GM19238 (cell line): ENCODE results near the gene HNF4A.

Experiments used
- DNase-seq: peaks from one replicate; pipeline ENCODE4 v3.0.0; 2011; ENCODE audit warnings: low spot score; ENCODE audit not compliant: insufficient read length

The HNF4A gene

DNA sequence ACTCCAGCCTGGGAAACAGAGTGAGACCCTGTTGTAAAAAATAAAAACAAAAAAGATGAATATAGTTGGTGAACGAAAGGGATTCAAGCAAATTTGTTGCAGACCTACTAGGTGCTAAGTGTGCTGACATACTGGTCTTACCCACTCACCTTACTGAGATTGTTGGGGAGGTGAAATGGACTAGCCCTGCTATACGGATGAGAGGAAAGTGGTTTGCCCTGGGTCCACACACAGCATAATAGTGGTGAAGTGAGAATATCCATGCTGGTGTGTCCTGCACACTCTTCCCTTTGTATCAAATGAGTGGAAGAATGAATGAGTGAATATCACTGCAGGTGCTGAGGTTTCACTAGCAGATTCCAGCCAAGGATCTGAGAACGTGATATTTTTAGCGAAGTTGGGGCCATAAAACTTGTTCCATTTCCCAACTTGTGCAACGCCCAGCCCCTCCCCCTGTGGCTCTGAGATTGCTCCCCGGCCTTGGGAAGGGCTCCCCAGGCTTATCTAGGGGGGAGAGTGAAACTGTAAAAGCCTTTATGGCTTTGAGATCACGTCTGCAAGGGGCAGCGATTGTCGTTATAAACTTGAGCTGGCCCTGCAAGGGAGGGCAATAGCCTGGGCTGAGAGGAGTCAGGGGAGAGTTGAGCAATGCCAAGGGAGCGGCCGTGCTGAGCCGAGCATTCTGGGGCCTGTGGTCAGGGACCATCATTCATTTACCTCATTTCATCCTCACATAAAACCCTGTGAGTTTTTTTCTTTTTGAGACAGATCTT is 87.0 kb downstream of the HNF4A start:
- no peak for DNase-seq

DNA sequence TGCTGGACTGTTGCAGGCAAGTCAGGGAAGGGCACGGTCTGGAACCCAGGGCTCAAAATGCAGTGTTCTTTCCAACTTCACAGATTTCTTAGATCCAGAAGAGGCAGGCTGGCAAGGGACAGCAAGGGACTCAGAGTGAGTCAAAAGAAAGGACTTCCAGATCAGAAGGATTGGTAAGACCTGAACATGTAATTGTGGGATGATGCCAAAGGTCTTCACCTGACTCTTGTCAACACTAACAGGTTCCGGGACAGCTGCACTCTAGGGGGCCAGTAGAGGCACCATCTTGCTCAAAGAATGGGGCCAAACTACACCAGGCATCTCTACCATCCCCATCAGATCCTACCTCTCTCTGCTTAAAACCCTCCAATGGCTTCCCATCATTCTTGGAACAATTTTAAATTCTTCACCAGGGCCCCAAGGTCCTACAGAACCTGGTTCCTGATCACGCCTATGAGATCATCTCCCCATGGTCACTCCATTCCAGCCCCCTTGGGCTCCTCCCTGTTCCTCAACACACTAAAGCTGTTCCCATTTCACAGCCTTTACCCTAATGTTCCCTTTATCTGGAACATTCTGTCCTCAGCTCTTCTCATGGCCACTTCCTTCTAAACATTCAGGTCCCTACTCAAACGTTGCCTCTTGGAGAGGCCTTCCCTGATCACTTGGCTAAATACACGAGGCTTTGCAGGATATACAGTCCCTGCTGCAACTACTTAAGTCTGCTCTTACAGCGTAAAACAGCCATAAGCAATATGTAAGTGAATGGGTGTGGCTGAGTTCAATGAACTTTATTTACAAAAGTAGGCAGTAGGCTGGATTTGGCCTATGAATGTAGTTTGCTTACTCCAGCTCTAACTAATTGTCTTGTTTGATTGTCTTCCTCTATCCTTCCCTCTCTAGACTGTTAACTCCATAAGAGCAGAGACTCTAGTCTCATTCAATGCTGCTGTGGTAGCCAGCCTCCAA is 90.5 kb downstream of the HNF4A start:
- DNase-seq: no peak

DNA sequence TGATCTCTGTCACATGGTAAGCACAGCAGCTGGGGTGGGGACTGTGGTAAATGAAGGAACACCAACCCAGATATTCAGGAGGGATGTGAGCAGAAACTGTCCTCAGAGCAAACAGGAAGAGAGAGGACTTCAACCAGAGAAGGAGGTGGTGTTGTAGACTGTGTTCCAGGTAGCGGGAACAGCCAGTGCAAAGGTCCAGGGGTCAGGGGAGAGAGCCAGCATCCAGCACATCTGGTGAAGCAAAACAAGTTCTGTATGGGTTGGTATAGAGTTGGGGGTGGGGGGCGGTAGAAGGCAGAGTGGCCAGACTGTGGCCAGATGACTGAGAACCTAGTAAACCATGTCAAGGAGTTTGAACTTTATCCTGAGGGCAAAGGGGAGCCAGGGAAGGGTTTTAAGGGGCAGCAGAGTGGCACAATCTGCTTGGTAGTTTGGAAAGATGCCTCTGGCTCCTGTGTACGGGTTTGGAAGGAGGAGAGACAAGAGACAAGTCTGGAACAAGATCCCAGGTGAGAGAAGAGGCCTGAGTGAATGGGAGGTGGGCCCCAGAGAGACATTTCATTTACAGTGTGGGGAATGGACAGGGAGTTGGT is 92.4 kb downstream of the HNF4A start:
- DNase-seq: no peak

DNA sequence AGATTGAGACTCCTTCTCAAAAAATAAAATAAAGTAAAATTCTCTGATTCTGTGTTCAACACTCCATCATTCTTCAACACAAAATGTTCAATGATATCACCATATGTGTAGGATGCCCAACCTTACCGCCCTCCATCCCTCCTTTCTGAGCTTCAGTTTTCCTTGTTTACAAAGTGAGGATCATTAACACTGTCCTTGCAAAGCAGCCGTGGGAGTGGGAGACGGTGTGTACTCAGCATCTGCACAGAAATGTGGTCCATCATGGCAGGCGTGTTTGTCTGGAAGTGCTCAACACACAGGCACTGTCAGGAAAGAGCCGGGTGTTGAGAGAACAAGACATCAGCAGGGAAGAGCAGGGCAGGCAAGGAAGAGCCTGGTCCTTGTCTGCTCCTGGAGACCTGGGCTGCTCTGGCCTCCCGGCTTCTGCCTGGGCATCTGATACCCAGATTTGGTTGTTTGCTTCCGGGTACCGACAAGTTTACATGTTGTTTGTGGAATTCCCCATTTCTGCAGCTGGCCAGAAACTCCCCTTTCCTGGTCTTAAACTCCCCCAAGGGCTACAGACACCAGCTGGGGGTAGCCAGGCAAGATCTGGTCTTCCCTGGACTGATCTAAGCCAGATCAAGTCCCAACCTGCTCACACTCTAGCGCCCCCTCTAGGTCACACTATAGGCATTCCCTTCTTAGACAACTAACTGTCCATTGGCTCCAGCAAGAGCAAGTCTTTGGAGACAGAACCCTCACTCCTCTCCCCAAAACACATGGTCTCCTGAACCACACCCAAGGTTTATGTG is 93.5 kb downstream of the HNF4A start:
- DNase-seq: peak; percentile 13

DNA sequence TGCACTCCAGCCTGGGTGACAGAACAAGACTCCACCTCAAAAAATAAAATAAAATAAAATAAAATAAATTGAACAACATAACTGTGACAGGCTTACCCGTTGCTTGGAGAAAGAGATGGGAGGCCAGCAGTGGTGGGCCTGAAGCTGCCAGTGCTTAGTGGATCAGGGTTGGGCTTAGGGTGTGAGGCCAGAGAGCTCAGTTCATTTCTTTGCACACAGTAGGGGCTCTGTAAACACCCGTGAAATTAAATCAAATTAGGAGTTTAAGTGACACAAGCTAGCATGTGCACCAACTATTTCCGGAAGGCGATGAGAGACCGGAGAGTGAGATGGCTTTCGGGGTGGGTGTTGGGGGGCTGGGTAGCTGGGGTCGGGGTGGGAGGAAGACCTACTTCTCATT is 94.4 kb downstream of the HNF4A start:
- DNase-seq: no peak

DNA sequence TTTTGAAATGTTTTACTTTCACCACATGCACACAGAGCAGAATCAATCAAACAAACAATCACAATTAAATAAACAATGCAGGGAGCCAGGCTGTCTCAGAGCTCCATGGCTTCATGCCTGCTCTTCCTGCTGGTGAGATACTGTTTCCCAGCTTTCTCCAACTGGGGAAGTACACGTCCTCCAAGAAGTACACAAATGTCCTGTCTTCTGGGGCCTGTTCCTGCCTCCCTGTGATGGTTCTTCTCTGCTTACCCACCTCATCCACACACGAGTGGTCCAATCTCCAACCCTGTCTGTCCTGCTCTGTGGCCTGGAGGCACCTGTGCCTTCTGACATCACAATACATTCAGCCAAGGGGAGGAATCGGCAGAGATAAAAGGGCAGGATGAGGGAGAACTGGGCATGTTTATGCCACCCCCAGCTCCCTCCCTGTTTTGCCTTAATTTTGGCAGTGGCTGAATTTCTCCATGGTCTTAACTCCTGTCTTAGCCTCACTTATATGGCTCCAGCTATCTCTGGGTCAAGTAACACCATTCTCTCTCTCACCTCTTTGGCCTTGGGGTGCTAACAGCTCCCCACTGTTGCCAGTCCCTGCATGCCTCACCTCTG is 94.9 kb downstream of the HNF4A start:
- DNase-seq: no peak

DNA sequence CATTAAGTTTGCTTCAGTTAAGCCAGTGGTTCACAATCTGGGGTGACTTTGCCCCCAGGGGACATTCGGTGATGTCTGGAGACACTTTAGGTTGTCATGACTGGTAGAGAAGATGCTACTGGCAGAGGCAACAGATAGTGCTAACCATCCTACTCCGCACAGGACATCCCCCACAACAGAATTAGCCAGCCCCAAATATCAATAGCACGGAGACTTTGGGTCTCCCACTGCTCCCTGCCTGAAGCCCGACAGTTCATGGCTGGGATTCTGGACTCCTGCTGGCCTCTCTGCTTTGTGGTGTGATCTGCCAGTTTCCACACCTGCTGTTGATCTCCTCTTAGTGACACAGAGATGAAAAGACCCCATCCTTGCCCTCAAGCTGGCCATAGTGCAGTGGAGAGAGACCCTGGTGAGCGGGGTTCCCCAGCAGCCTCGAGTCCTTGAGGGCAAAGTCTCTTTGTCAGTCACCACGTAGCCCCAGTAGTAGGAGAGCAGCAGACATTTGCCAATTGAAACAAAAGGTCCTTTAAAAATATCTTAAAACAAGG is 95.5 kb downstream of the HNF4A start:
- DNase-seq: no peak

DNA sequence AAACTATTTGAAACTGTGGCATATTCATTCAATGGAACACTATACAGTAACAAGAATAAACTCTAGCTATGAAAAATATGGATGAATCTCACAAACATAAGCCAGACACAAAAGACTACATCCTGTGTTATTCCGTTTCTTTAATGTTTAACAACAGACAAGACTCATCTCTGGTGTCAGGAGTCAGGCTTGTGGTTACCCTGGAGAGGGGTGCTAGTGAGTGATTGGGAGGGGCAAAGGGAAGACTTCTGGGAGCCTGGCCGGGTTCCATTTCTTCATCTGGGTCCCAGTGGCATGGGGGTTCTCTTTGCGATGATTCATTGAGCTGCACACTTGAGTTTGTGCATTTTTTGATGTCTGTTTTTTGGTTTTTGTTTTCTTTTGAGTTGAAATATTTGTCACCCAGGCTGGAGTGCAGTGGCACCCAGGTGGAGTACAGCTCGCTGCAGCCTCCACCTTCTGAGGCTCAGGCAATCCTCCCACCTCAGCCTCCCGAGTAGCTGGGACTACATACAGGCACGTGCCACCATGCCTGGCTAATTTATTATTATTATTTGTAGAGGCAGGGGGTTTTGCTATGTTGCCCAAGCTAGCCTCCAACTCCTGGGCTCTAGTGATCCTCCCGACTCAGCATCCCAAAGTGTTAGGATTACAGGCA is 98.9 kb downstream of the HNF4A start:
- DNase-seq: no peak

DNA sequence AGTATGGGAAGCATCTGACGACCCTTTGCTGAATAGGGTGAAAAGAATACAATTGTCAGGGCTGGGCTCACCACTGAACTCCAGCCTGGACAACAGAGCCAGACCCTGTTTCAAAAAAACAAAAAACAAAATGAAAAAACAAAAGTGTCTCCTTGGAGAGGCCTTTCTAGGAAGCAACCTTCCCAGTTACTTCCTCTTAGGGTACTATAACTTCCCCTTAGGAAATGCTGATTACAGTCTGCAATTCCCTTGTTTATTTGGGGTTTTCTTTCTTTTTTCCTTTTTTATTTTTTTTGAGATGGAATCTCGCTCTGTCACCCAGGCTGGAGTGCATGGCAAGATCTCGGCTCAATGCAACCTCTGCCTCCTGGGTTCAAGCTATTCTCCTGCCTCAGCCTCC is 99.6 kb downstream of the HNF4A start:
- no peak for DNase-seq

DNA sequence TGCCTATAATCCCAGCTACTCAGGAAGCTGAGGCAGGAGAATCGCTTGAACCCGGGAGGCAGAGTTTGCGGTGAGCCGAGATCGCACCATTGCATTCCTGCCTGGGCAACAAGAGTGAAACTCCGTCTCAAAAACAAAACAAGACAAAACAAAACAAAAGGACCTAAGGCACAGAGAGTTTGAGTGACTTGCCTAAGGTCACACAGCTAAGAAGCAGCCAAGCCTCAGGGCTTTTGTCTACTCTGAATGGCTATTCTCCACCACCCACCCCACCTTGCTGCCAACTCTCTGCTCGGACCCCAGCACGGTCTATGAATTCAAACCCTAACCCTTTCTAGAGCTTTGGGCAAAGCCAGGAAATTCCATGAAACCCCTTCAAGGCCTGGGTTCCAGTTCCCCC is 101.1 kb downstream of the HNF4A start:
- no peak for DNase-seq

DNA sequence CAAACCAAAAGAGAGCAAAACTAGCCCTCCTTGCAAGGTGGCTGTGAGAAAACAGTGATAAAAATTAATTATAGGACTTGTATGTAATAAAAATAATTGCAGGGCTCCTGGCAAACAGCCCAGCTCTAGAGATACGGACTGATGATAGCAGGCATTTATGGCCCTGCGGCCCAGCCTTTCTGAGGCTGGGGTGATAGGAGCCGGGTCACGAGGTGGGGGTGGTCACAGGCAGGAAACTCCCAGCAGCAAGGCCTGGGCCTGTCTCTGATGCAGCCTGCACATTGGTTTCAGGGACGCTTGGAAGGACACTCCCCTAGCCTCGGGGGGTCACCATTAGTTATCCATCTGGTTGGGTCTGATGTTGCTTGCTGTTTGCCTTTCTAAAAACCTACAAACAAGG is 101.5 kb downstream of the HNF4A start:
- DNase-seq: no peak

DNA sequence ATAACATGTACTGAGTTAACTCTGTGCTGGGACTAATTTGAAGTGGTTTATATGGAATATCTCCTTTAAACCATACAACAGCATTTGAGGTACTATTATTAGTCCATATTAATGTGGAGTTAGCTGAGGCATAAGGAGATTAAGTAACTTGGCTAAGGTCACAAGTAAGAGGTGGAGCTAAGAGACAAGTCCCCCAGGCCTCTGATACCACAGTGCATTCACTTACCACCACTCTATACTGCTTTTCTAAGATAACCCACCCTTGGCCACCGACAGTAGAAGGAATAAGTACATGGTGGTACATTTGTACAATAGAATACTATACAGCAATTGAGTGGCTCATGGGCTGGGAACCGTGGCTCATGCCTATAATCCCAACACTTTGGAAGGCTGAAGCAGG is 103.8 kb downstream of the HNF4A start:
- DNase-seq: no peak

DNA sequence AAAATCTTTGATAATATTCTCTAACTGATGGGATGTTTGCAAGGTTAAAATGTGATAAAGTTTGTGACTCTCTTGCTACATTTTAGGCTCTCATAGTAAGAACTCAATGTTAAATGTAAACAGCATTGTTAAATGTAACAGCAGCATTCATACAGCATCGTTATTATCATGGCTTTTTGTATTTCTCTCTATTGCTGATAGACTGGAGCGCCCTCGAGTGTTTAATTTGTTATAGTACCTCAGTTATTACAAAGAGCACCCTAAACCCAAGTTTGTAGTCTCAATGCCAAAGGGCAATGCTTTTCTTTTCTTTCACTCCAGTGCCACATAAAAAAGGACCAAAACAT is 105.3 kb downstream of the HNF4A start:
- DNase-seq: no peak

DNA sequence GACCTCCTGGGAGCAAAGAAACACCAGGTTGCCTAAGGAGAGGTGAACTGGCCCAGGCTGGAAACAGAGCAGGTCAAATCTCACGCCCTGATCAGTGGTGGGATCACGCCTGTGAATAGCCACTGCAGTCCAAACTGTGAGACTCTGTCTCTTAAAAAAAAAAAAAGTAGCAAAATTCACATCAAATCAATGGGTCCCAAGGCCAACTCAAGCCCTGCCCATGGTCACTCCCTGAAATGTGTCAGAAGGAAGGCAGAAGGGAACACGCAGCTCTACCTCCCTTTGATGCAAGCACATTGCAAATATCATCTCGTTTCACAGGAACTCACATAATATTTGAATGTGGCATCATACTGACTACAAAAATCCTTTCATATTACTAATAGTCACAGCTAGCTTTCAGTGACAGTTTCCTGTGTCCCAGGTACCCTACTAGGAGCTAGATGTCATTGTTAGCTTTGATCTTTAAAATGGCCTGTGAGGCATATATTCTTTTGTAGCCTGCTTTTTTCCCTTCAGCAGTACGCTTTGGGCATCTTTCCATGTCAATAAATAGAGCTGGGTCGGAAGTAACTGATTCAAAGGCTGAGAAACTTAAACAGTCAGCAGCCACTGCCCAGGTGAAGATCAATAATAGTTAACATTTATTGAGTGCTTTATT is 105.8 kb downstream of the HNF4A start:
- DNase-seq: no peak

DNA sequence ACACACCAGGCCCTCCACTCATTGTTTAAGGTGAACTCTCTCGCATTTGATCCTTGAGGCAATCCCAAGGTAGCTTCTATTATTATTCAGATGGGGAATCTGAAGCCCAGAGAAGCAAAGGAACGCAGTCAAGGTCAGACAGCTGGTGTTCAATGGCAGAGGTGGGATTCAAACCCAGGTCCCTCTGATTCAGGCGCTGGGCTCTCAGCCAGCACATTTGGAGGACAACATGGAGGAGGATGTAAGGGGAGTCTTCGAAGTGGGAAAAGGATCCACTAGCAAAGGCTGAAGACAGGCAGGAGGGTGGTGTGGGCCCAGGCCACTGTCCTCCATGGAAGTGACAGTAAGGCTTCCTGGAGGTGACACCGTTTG is 106.3 kb downstream of the HNF4A start:
- no peak for DNase-seq

DNA sequence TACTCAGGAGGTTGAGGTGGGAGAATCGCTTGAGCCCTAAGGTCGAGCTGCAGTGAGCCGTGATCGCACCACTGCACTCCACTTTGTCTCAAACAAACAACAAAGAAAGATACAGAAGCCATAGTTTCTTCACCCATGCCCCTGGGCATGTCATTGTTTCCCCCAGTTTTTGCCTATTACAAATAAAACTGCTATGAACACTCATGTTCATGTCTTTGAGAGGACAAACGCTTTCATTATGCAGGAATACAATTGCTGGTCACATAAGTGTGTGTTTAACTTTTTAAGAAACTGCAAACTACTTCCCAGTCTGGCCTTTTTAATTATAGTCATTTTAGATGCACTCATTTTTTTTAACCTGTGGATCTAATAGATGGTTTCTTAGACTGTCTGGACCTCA is 108.0 kb downstream of the HNF4A start:
- no peak for DNase-seq

DNA sequence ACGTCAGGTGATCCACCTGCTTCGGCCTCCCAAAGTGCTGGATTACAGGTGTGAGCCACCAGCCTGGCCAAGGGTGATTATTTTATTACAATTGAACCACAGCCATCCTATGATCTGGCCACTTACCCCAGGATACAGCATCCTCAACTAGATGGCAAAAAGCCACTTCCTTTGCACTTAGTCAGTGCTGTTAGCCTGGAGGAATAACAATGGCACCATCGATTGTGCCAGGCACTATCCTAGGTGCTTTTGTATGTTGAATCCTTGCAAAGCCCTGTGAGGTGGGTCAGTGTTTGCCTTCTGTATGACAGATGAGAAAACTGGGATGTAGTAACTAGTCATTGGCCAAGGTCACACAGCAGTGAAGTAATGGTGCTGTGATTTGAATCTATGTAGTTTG is 109.0 kb downstream of the HNF4A start:
- DNase-seq: no peak

DNA sequence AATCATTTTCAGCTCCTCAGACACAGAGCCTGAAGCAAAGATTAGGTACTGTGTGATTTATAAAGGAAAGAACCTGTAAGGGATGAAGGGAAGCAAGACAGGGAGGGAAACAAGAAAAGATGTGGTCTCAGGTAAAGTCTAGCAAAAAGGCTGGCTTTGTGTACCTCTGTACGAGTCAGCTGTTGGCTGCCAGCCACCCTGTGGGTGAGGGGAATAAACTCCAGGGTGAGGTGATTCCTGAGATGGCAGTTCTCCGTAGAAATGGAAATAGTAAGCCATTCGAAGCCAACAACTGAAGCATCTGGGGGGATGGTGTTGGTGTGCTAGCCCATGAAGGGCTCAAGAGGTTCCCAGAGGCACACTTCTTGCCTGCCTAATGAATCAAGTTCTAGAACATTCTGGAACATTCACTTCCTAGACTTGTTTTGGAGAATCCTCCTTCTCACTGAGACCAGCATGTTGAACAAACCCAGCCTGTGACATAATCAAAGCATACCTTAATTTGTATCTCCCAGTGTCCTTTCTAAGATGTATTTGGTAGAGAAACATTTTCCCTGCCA is 109.6 kb downstream of the HNF4A start:
- no peak for DNase-seq

DNA sequence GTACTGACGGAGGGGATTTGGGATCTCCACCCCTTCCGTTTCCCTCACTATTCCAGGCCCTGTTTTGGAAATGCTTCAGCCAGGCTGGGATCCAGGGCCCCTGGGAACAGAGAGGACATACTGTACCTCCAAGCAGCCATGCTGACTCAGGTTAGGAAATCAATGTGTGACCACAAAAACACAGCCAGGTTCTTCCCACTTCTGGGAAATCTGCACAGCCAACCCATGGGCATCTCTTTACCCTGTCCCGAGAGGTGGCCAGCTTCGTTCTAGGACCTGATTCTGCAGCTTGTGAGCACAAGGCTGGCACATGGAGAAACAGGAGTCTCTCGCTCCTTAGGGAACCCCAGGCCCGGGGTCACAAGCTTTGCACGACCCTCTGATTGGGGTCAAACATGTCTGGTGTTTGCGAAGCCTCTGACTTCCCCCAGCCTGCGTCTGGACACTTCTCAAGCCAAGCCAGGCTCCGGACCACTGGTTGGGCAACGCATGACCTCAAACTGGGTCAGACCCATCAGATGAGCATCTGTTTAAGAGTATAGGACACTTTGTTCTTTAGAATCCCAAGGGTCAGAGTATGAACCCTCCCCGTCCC is 111.9 kb downstream of the HNF4A start:
- DNase-seq: no peak
